CD4-positive, alpha-beta T cell (primary cell): ENCODE data around the gene PRKAG3. TPM values are rescaled to one million over a fixed set of nuclear protein-coding genes. Genes with fewer than 3 reads are reported as not detected.

Experiments
- ATAC-seq: fragments of 200-7000 bp; cut with Tn5 transposase; one replicate; pipeline ENCODE4 v1.10.0; 2022; ENCODE audit warnings: mild to moderate bottlenecking; ENCODE audit not compliant: poor library complexity
- CTCF ChIA-PET: fragments of 350-600 bp; sonication (Branson Sonifier 250); formaldehyde crosslinking; loops from one replicate; lab custom pipeline; 2021; ENCODE audit warnings: antibody characterized with exemption, inconsistent platforms; lab: Charles Lee
- POLR2A ChIA-PET: fragments of 350-600 bp; sonication (Branson Sonifier 250); formaldehyde crosslinking; loops from one replicate; lab custom pipeline; 2021; ENCODE audit warnings: antibody characterized with exemption, inconsistent platforms; lab: Charles Lee
- DNase-seq, 14 experiments: peaks; one replicate each; pipeline ENCODE4 v3.0.0-alpha.2; 2013 to 2020; ENCODE audit warnings: mixed read lengths in 2 of 14
- H3K27ac ChIP-seq, 2 donors: one replicate each; pipeline versions ENCODE4 v1.5.1 to v1.7.0; 2013; ENCODE audit warnings: low read length in 2 of 2, low read depth in 1 of 2, mild to moderate bottlenecking in 1 of 2
- H3K27me3 ChIP-seq, 2 experiments: 1 replicate in 1 of 2; 2 replicates in 1 of 2; pipeline versions ENCODE4 v1.6.1 to v1.7.0; 2013; ENCODE audit warnings: low read length in 2 of 2, control low read depth in 1 of 2, mild to moderate bottlenecking in 1 of 2, moderate library complexity in 1 of 2; ENCODE audit not compliant: insufficient read depth in 2 of 2, control insufficient read depth in 1 of 2
- H3K36me3 ChIP-seq: one replicate; pipeline ENCODE4 v1.6.1; 2013; ENCODE audit warnings: low read length, control low read depth; ENCODE audit not compliant: insufficient read depth
- H3K4me1 ChIP-seq: one replicate; pipeline ENCODE4 v1.6.1; 2013; ENCODE audit warnings: low read length, control low read depth; ENCODE audit not compliant: insufficient read depth
- H3K4me3 ChIP-seq: one replicate; pipeline ENCODE4 v1.5.1; 2013; ENCODE audit warnings: mild to moderate bottlenecking, low read length, moderate library complexity
- H3K9me3 ChIP-seq, 2 experiments: 1 replicate in 1 of 2; 2 replicates in 1 of 2; pipeline versions ENCODE4 v1.6.1 to v1.7.0; 2013; ENCODE audit warnings: low read length in 2 of 2, mild to moderate bottlenecking in 2 of 2, control low read depth in 1 of 2, moderate library complexity in 1 of 2; ENCODE audit not compliant: control insufficient read depth in 1 of 2, insufficient read depth in 1 of 2
- H3K27ac Mint-ChIP-seq: one replicate; pipeline ENCODE4 v1.8.0; 2020; ENCODE audit warnings: mixed read lengths
- H3K27me3 Mint-ChIP-seq: one replicate; pipeline ENCODE4 v1.8.0; 2021; ENCODE audit warnings: mixed read lengths
- H3K36me3 Mint-ChIP-seq: one replicate; pipeline ENCODE4 v1.8.0; 2021; ENCODE audit warnings: low read depth, mixed read lengths
- H3K4me1 Mint-ChIP-seq: one replicate; pipeline ENCODE4 v1.8.0; 2021; ENCODE audit warnings: low read depth, mixed read lengths
- H3K4me3 Mint-ChIP-seq: one replicate; pipeline ENCODE4 v1.8.0; 2020; ENCODE audit warnings: mild to moderate bottlenecking, mixed read lengths
- H3K9me3 Mint-ChIP-seq: one replicate; pipeline ENCODE4 v1.8.0; 2020; ENCODE audit warnings: mixed read lengths
- CTCF ChIP-seq: fragments of 200-600 bp; IDR thresholded peaks from one replicate; pipeline ENCODE4 v1.8.0; 2022; ENCODE audit warnings: antibody characterized with exemption, mild to moderate bottlenecking
- intact Hi-C, 2 experiments: fragments of 100-400 bp; cut with DNase I in 1 of 2; cut with micrococcal nuclease in 1 of 2; formaldehyde crosslinking; loops; one replicate each; pipeline versions ENCODE4 v1.15.1 to v1.9.0; 2023 to 2025; cut with DNase I, micrococcal nuclease
- total RNA-seq, 174 experiments: library from RNA in 2 of 174; stranded (reverse) in 2 of 174; gene quantifications; one replicate each; pipeline ENCODE4 v1.2.3 and lab custom pipeline; 2021 to 2026

Gene PRKAG3
- total RNA-seq, 2 experiments from 2014 or later = not detected

DNA sequence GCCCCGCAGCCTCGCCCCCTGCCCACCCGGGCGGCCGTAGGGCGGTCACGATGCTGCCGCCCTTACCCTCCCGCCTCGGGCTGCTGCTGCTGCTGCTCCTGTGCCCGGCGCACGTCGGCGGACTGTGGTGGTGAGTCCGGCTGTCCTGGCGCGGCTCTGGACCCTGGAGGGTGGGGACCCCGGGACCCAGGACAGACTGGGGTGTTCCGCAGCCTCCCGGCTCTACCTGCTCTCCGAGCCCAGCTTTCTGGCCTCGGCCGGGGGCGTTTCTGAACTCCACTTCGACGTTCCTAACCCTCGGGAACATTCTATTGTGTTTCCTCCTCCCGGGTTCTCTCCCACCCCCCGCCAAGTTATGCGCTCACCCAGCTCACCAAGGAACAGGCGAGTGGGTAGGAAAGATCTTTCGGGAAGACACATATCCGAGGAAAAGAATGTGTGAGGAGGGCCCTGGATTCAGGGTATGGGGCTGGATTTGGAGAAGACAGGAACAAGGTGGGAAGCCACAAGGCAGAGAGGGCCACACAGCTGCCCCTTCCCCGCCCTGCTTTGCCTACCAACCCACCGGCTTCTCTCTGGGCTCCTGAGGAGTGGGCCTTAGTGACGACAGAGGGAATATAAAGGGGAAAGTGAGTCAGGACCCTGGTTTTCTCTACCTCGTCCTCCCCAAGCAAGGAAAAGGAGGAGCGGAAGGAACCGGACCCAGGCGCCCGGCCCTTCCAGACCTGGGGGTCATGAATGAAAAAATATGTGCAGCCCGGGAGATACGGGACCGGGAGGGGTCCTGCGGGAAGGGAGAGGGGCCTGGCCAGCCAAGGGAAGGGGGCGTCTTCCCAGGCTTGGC, 28.6 kb upstream of the PRKAG3 start:
- Histone ChIP-seq H3K27me3 (peaks cover 62 to 76% of the 10 kb centered on the region in 2 experiments), H3K4me3 (peak overlapping the region; percentile 22), H3K4me1 (peaks cover 25% of the 10 kb centered on the region), H3K27ac (no peak overlapping the region), H3K9me3 (peaks cover 0 to 20% of the 10 kb centered on the region in 2 experiments), H3K36me3 (no peaks in the 10 kb centered on the region)
- H3K36me3 Mint-ChIP-seq = no peaks in the 10 kb centered on the region
- no peak overlapping the region for H3K27ac Mint-ChIP-seq
- TF ChIP-seq CTCF = no peak
- H3K4me1 Mint-ChIP-seq = peaks cover 29% of the 10 kb centered on the region
- peak overlapping the region; percentile 74 for H3K4me3 Mint-ChIP-seq
- DNase-seq = peak in 1 of 14 experiments; percentile 29
- peaks cover 93% of the 10 kb centered on the region for H3K27me3 Mint-ChIP-seq
- no peak for ATAC-seq
- POLR2A ChIA-PET = interaction anchor here (0.5 to 1.2 kb wide), 3 partner anchors 10 to 50 kb away, joined by 3 to 6 read pairs (median 4); no protein-coding TSS in a partner anchor
- intact Hi-C loops = loop anchor here in 1 of 2 experiments (5.0 kb wide), 1 partner anchor 117 kb away; no protein-coding TSS in a partner anchor
- no peaks in the 10 kb centered on the region for H3K9me3 Mint-ChIP-seq
- CTCF ChIA-PET = interaction anchor here (1.5 to 1.7 kb wide), 2 partner anchors 16 to 120 kb away, joined by 4 to 5 read pairs; no protein-coding TSS in a partner anchor

DNA sequence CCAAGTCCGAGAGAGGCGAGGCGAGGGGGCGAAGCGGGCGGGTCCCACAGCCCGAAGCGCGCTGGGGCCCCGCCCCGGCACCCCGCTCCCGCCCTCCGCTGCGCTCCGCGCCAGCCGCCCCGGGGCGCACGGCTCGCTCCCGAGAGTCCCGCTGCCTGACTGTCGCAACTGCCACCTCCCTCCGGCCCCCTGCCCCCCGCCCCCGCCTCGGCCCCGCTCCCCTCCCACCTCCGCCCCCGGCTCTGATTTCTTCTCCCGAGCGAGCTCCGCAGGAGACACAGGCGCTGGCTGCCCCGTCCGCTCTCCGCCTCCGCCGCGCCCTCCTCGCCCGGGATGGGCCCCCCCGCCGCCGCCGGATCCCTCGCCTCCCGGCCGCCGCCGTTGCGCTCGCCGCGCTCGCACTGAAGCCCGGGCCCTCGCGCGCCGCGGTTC, 28.0 kb upstream of the PRKAG3 start, which contains the start of gene WNT6:
Gene WNT6 (plus strand): TSS at position 250 of the 432 bp plus-strand sequence. CDS start 233 bp downstream, outside the sequence.
- Mint-ChIP-seq H3K36me3 (no peaks in the 10 kb centered on the region), H3K4me1 (peaks cover 29% of the 10 kb centered on the region), H3K27me3 (peaks cover 93% of the 10 kb centered on the region), H3K4me3 (peak within 1 kb of the TSS; percentile 75), H3K9me3 (no peaks in the 10 kb centered on the region), H3K27ac (no peak within 1 kb of the TSS)
- ATAC-seq (peak; percentile 42), DNase-seq (peak in 2 of 14 experiments; percentile 24 to 36)
- TF ChIP-seq CTCF = no peak
- H3K27me3 ChIP-seq = peaks cover 58 to 81% of the 10 kb centered on the region in 2 experiments
- intact Hi-C loops = loop anchor here in 1 of 2 experiments (5.0 kb wide), 1 partner anchor 118 kb away; no protein-coding TSS in a partner anchor
- no peak within 1 kb of the TSS for H3K27ac ChIP-seq
- POLR2A ChIA-PET = interaction anchor here (1.2 kb wide), 1 partner anchor 38 kb away, joined by 3 read pairs; no protein-coding TSS in a partner anchor
- H3K36me3 ChIP-seq = no peaks in the 10 kb centered on the region
- H3K4me1 ChIP-seq = peaks cover 25% of the 10 kb centered on the region
- peak within 1 kb of the TSS; percentile 22 for H3K4me3 ChIP-seq
- peaks cover 0 to 20% of the 10 kb centered on the region in 2 experiments for H3K9me3 ChIP-seq
- CTCF ChIA-PET = no interaction called here
